Measurements from ENCODE around the gene PPM1H.

- TF ChIP-seq CTCF (conservative IDR thresholded peaks at IDR 0.05 in 1 of 2, IDR thresholded peaks at IDR 0.05 in 1 of 2; ENCODE audit: extremely low read depth in 1 of 2, insufficient read depth in 1 of 2, low read depth in 1 of 2, low read length in 2 of 2) (no peak), EZH2 (IDR thresholded peaks at IDR 0.05; ENCODE audit: borderline replicate concordance, low read length) (no peak)
Measured at GRCh38 chr12:62903151-62903550, 31.8 kb downstream of the PPM1H start.

All from mammary epithelial cell (primary cell).